Right kidney (tissue), 1 donor: ENCODE data around the gene DOK5.

Experiments
- DNase-seq: peaks from one replicate; pipeline ENCODE4 v3.0.0-alpha.2; 2016

Gene DOK5

GRCh38 chr20:54698373-54698772, 223.0 kb downstream of the DOK5 start:
- no peak for DNase-seq
